H1 (cell line): Measurements from ENCODE around the gene ENTPD6. TPM values are rescaled to one million over a fixed set of nuclear protein-coding genes. Genes with fewer than 3 reads are reported as not detected.

Experiments
- BRCA1 ChIP-seq: IDR thresholded peaks from 2 replicates; pipeline ENCODE4 v1.6.1; 2012; ENCODE audit warnings: low read depth, low read length, improper control_type of control experiment
- CHD7 ChIP-seq: fragments of 300-600 bp; sonication (generic); IDR thresholded peaks from 2 replicates; pipeline ENCODE4 v1.7.1; 2012; ENCODE audit warnings: low read length, moderate library complexity, mild to moderate bottlenecking, inconsistent platforms; ENCODE audit not compliant: insufficient replicate concordance
- polyA plus RNA-seq, 7 experiments: library from polyadenylated mRNA; depleted of rRNA in 3 of 7; stranded (reverse) in 5 of 7; unstranded in 2 of 7; fragments of >200 nt in 5 of 7; fragments of 200-250 nt in 2 of 7; gene quantifications; 1 replicate in 5 of 7; 2 replicates in 1 of 7; 4 replicates in 1 of 7; pipeline versions ENCODE4 v1.2.1 to v1.2.3, GENCODE V29; 2011 to 2013; ENCODE audit warnings: missing spikeins in 2 of 7, mixed read lengths in 2 of 7
- total RNA-seq: library from RNA; stranded (reverse); fragmentation: NEBNext Ultra II Directional; extraction: Animal tissue kit (Norgen Biotek cat#: 25700); gene quantifications from 2 replicates; pipeline ENCODE4 v1.2.1, GENCODE V29; 2021

ENTPD6 gene
- total and polyA plus RNA-seq, 2 of the 8 experiments (the other 6 are each of a cell fraction or from before 2014, with no cell fraction given): 47.8 to 57.3 TPM

- no peak for TF ChIP-seq CHD7
- TF ChIP-seq BRCA1: no peak
Measured at GRCh38 chr20:25158043-25158442, 37.5 kb upstream of the ENTPD6 start (continued).
